Glutamatergic neuron (in vitro differentiated cells): ENCODE data around the gene ARMH2. TPM values are rescaled to one million over a fixed set of nuclear protein-coding genes. Genes with fewer than 3 reads are reported as not detected.

Source experiments
- DNase-seq: peaks from one replicate; pipeline ENCODE4 v3.0.0; 2022
- H3K27ac Mint-ChIP-seq: one replicate; pipeline ENCODE4 v1.8.0; 2020; ENCODE audit warnings: mild to moderate bottlenecking, mixed read lengths, inconsistent platforms; ENCODE audit not compliant: unreplicated experiment
- H3K27me3 Mint-ChIP-seq: one replicate; pipeline ENCODE4 v1.8.0; 2020; ENCODE audit warnings: mild to moderate bottlenecking, moderate library complexity, mixed read lengths, inconsistent platforms; ENCODE audit not compliant: unreplicated experiment
- H3K36me3 Mint-ChIP-seq: one replicate; pipeline ENCODE4 v1.8.0; 2020; ENCODE audit warnings: mild to moderate bottlenecking, mixed read lengths, inconsistent platforms; ENCODE audit not compliant: unreplicated experiment
- H3K4me1 Mint-ChIP-seq: one replicate; pipeline ENCODE4 v1.8.0; 2020; ENCODE audit warnings: mild to moderate bottlenecking, low read depth, mixed read lengths, inconsistent platforms; ENCODE audit not compliant: unreplicated experiment
- H3K4me3 Mint-ChIP-seq: one replicate; pipeline ENCODE4 v1.8.0; 2020; ENCODE audit warnings: mild to moderate bottlenecking, mixed read lengths, inconsistent platforms; ENCODE audit not compliant: unreplicated experiment
- H3K9me3 Mint-ChIP-seq: one replicate; pipeline ENCODE4 v1.8.0; 2020; ENCODE audit warnings: mild to moderate bottlenecking, moderate library complexity, mixed read lengths, inconsistent platforms; ENCODE audit not compliant: unreplicated experiment
- long read RNA-seq: library from polyadenylated mRNA; unstranded; transcript quantifications from one replicate; pipeline ENCODE4 v2.0.0, GENCODE V29; 2020; ENCODE audit not compliant: unreplicated experiment
- total RNA-seq: library from RNA; stranded (reverse); fragmentation: NEBNext Ultra II Directional; extraction: Animal tissue kit (Norgen Biotek cat#: 25700); gene quantifications from one replicate; pipeline ENCODE4 v1.2.1, GENCODE V29; 2021; ENCODE audit not compliant: unreplicated experiment
- TF ChIP-seq, protein P1 (sequence below): fragments of 200-600 bp; sonication (generic); IDR thresholded peaks from one replicate; pipeline ENCODE4 v1.5.0; 2021; ENCODE audit not compliant: partially characterized antibody, unreplicated experiment

Gene ARMH2
- total RNA-seq = 0.54 TPM
- long read RNA-seq = 0 reads

DNA sequence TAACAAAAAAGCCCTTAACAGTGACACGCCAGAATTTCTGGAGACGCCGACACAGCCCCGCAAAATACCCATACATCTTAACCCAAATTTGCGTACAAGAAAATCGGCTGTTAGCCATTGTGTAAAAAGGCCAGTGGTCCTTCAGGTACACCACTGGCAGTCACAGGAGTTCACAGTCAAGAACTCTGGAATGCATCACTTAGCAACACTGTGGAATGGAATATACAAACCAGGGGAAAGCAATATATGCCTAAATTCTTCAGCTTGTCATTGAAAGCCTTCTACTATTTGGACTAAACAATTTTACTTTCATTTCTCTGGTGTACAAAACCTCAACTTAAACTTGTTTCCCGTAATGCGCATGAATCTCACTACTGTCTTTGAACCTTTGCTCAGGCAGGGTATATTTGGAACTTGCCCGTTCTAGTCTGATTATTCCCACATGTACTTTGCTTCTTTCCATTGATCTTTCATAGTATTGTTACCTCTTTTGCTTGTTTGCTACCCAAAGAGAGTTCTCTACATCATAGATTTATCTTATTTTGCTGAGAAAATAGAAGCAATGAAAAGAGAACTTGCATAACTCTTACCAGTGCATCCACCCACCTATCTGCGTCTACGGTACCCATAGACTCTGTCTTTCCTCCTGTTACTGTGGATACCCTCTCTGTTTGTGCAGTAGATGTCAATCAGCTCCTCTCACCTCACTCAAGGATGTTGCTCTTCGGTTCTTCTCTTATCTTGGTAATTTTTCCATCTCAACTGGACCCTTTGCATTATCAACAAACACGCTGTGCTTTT, at the start of gene ARMH2:
Gene ARMH2, minus strand, starts transcription at position 178 of the 801 bp plus-strand sequence. Its CDS starts 60 bp downstream, at position 118.
- DNase-seq = no peak
- Mint-ChIP-seq H3K36me3 (no peaks in the 10 kb centered on the region), H3K4me3 (no peak within 1 kb of the TSS), H3K9me3 (no peaks in the 10 kb centered on the region), H3K27me3 (peaks cover 3% of the 10 kb centered on the region), H3K27ac (no peak within 1 kb of the TSS), H3K4me1 (no peaks in the 10 kb centered on the region)
- TF ChIP-seq, protein P1, sequence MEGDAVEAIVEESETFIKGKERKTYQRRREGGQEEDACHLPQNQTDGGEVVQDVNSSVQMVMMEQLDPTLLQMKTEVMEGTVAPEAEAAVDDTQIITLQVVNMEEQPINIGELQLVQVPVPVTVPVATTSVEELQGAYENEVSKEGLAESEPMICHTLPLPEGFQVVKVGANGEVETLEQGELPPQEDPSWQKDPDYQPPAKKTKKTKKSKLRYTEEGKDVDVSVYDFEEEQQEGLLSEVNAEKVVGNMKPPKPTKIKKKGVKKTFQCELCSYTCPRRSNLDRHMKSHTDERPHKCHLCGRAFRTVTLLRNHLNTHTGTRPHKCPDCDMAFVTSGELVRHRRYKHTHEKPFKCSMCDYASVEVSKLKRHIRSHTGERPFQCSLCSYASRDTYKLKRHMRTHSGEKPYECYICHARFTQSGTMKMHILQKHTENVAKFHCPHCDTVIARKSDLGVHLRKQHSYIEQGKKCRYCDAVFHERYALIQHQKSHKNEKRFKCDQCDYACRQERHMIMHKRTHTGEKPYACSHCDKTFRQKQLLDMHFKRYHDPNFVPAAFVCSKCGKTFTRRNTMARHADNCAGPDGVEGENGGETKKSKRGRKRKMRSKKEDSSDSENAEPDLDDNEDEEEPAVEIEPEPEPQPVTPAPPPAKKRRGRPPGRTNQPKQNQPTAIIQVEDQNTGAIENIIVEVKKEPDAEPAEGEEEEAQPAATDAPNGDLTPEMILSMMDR = no peak

GRCh38 chr6:24848461-24848860, 49.7 kb upstream of the ARMH2 start:
- no peak for DNase-seq
- Mint-ChIP-seq H3K4me3 (no peak overlapping the region), H3K4me1 (no peaks in the 10 kb centered on the region), H3K9me3 (peaks cover 2% of the 10 kb centered on the region), H3K27me3 (peaks cover 2% of the 10 kb centered on the region), H3K27ac (no peak overlapping the region), H3K36me3 (peaks cover 15% of the 10 kb centered on the region)
- TF ChIP-seq, protein P1 = no peak

DNA sequence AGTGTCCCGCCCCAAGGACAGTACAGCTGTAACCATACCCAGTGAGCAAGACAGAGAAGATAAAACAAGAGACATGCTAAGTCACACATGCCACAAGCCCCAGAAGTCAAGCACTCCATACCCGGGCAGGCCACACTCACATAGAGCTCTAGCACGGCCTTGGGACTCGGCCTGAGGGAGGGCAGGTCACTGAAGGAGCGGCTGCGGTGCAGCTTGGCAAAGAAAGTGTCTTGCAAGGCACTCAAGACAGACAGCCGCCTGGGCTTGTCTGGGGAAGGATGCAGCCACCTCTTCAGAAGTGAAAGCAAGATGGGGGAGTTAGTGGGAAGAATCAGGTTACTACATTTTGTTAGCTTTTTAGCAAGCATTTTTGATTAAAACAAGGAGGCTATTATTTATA, 48.7 kb upstream of the ARMH2 start:
- no peak for DNase-seq
- TF ChIP-seq, protein P1 = no peak
- Mint-ChIP-seq H3K9me3 (peaks cover 2% of the 10 kb centered on the region), H3K27me3 (peaks cover 6% of the 10 kb centered on the region), H3K4me3 (no peak overlapping the region), H3K36me3 (peaks cover 15% of the 10 kb centered on the region), H3K27ac (no peak overlapping the region), H3K4me1 (no peaks in the 10 kb centered on the region)

- Mint-ChIP-seq H3K36me3 (peaks cover 19% of the 10 kb centered on the region), H3K27me3 (peaks cover 6% of the 10 kb centered on the region), H3K4me3 (no peak overlapping the region), H3K4me1 (no peaks in the 10 kb centered on the region), H3K9me3 (peaks cover 3% of the 10 kb centered on the region), H3K27ac (no peak overlapping the region)
- TF ChIP-seq, protein P1 = no peak
- DNase-seq = no peak
Observed at GRCh38 chr6:24845578-24845977, 46.9 kb upstream of the ARMH2 start.

DNA sequence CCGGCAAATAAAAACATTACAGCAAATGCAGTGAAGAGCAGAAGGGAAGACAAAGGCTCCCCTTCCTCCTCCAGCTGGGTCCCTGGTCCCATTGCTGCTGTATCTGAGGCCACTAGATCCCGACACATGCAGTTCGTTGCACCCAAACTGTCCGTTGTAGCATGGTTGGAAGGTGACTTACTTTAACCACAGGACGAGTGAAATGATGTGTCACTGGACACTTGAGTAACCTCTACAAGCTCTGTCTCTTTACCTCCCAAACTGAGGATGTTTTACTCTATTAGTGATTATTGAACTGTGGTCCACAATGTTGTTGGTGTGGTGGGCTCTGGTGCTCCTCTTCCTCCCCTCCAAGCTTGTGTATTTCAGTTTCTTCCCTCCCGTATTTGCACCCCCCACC, 46.2 kb upstream of the ARMH2 start:
- no peaks in the 10 kb centered on the region for H3K4me1 Mint-ChIP-seq
- H3K9me3 Mint-ChIP-seq = peaks cover 4% of the 10 kb centered on the region
- peaks cover 6% of the 10 kb centered on the region for H3K27me3 Mint-ChIP-seq
- H3K27ac Mint-ChIP-seq = no peak overlapping the region
- peaks cover 20% of the 10 kb centered on the region for H3K36me3 Mint-ChIP-seq
- H3K4me3 Mint-ChIP-seq = no peak overlapping the region
- TF ChIP-seq, protein P1 = no peak
- no peak for DNase-seq
